Renal cortex interstitium (tissue), 11 donors: ENCODE data around the gene ERAP2. TPM values are rescaled to one million over a fixed set of nuclear protein-coding genes. Genes with fewer than 3 reads are reported as not detected.
"Not testable (repeated sequence)": the region's sequence is repeated elsewhere in the genome, so short reads cannot be mapped to it uniquely, and the experiment has no call there.

Experiments
- DNase-seq, 11 donors: peaks; one replicate each; pipeline ENCODE4 v3.0.0-alpha.2; 2013; ENCODE audit warnings: low read depth in 9 of 11, low spot score in 4 of 11; ENCODE audit errors: extremely low read depth in 1 of 11
- polyA plus RNA-seq, 3 donors: library from polyadenylated mRNA; unstranded; fragments of 120-200 nt; gene quantifications; one replicate each; pipeline ENCODE4 v1.2.1, GENCODE V29; 2013; ENCODE audit not compliant: insufficient read length in 3 of 3

Gene ERAP2
- polyA plus RNA-seq, 3 donors: 4.0 to 17.7 (median 13.8) TPM

- no peak for DNase-seq
Observed at GRCh38 chr5:96922499-96923244, 46.4 kb downstream of the ERAP2 start.

DNA sequence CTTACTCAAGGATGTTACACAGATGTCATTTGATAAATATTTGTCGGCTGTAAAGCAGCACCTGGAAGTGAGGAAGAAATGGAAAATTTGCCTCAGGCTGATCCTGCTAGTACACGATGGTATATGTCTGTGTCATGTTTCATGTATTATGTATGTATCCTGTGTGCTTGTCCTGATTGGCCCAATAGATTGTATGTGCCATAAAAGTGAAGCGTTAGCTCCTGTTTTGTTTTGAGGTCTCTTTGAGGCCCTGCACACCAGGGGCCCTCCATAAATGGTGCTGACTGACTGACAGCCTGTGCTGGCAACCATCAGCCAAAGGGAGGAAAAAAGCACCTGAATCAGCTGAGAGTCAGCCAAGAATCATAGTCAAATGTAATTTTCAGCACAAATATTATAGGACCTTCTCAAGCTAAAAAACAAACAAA, 47.7 kb downstream of the ERAP2 start:
- DNase-seq: no peak

- DNase-seq: no peak
Observed at GRCh38 chr5:96926276-96926675, 50.0 kb downstream of the ERAP2 start.

- no peak for DNase-seq
Observed at GRCh38 chr5:96927008-96927407, 50.7 kb downstream of the ERAP2 start.

GRCh38 chr5:96928931-96929708, 52.8 kb downstream of the ERAP2 start:
- DNase-seq: no peak

DNA sequence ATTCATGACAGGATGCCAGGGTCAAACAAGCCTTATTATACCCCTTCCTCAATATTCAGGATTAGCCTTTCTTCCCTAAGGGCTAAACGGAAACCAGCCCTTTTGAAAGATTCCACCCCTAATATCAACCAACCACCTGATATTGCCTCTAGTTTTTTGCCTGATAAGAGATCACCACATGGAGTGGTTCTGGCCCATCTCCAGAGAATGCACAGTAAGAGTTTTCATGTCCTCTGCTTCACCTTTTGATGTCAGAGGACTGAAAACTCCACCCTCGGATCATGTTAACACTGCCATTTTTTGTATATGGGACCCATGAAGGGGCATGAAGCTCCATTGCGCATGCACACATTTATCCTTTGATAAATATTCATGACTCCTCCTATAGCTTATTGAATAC, 53.8 kb downstream of the ERAP2 start:
- DNase-seq: no peak

GRCh38 chr5:96930589-96930988, 54.3 kb downstream of the ERAP2 start:
- no peak for DNase-seq

GRCh38 chr5:96931037-96931436, 54.7 kb downstream of the ERAP2 start:
- not testable (repeated sequence) for DNase-seq

GRCh38 chr5:96931605-96932004, 55.3 kb downstream of the ERAP2 start:
- DNase-seq: no peak

- no peak for DNase-seq
Observed at GRCh38 chr5:96932026-96932425, 55.7 kb downstream of the ERAP2 start.

DNA sequence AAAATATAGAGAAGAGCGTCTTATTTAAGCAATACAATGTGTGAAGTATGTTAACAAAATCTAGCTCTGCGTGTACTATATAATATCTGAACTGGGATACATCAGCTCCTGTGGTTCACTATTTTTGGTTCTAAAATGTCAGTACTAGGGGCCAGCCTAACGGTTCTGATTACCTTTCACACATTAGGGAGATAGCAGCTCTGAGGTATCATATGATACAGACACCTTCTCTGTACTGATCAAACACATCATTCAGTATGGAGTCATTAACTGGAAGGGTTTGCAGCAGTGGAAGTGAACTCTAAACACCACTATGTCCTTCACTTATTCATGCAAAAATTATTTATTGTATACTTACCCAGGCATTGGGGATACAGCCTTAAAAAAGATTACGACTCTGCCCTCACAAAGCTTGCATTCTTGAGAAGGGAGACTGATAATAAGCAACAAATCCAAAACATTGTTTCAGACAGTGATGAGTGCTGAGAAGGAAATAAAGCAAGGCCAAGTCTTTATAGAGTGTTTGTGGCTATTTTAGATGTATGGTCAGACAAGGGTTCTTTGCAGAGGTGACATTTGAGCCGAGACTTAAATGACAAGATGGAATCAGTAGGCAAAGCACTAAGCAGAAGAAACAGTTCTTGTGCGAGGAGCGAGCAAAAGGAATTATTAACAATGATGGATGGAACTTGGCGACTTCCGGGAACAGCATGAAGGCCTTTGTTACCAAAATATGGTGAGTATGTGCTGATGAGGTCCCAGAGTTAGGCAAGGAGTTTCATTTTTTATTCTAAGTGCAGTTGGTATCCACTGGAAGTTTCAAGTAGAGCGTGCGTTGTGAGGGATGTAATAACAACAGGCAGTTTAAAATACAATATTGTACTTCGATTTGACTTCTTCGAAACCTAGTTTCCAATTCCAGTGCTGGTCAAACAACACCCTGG, 57.7 kb downstream of the ERAP2 start:
- DNase-seq: peak in 4 of 11 donors; percentile 24 to 67 (median 32)

- peak; percentile 74 to 90 (median 83) for DNase-seq
Observed at GRCh38 chr5:96934708-96935558, 58.6 kb downstream of the ERAP2 start.

GRCh38 chr5:96935559-96936430, 59.5 kb downstream of the ERAP2 start, which contains the start of gene LNPEP:
Gene LNPEP (plus strand): TSS chr5:96936080. CDS start chr5:96936156, 76 bp downstream.
- peak; percentile 85 to 96 (median 92) for DNase-seq

DNA sequence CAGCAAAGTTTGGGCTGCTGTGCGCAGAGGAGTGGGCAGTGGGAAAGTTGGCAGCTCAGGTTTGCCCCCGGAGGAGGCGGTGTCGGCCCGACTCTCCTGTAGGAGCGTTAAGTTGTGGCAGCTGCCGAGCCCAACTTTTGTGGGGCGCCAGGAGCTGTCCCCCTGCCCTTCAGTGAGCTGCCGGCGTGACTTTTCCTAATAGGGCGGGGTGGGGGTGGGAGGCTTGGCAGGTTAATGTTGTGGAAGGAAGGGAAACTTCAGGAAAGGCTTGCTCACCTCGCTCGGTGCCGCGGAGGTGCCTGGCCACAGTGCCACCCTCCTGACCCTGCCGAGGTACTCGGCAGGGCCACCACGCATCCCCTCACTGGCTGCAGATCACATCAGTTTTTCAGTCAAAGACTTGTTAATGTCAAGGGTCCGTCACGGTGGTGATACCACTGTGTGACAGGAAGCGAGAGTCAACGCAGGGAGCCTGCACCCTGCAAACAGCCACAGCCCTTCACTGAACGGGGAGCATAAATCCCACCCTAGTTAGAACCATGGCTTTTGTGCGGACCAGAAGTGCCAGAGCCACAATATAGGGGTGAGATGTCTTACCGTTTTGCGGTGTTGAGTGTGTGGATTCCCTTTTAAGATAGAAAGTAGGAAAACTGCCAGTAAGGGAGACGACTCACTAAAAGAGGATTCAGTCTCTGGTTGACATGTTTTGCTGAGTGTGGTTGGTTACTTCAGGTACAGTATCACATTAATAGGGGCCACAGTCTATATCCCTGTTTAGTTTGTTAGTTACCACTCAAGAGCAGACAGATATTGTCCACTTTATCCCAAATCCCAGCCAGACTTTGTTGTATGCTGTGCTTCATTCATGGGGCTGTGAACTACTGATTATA, 60.4 kb downstream of the ERAP2 start:
- DNase-seq: peak in 5 of 11 donors; percentile 15 to 41 (median 28)

DNA sequence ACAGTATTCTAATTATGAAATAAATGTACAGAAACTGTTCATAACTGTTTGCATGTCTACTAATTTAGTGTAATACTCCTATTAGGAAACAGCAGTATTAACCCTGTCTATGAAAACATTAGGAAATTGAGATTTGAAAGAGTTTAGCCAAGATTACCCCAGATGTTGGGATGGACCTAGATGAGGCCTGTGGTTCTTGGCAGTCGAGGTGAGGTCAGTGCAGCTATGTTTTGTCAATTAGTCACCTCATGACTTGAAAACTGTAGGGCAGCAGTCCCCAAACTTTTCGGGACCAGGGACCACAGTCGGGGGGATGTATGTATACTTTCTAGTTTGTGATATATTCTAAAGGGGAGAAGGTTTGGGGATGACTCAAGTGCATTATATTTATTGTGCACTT, 64.3 kb downstream of the ERAP2 start:
- DNase-seq: no peak

- DNase-seq: no peak
Observed at GRCh38 chr5:96941140-96941539, 64.8 kb downstream of the ERAP2 start.
